GM12878 (cell line): Measurements from ENCODE around the gene POLDIP3. TPM values are rescaled to one million over a fixed set of nuclear protein-coding genes. Genes with fewer than 3 reads are reported as not detected.
"Not testable (repeated sequence)": the region's sequence is repeated elsewhere in the genome, so short reads cannot be mapped to it uniquely, and the experiment has no call there.

ENCODE experiments used
- ATAC-seq: fragments of 200-7000 bp; cut with Tn5 transposase; 3 replicates; pipeline ENCODE4 v1.9.1; 2020; ENCODE audit warnings: mild to moderate bottlenecking, moderate library complexity
- BruUV-seq: library from RNA; stranded (reverse); fragments of 400-500 nt; replicated peaks from 2 replicates; lab custom pipeline; 2021; lab: Mats Ljungman, UMichigan
- CTCF ChIA-PET: fragments of 300-600 bp; sonication (Branson Sonifier 250); formaldehyde crosslinking; extraction: SDS; loops from one replicate; lab custom pipeline; 2021; ENCODE audit warnings: inconsistent platforms; lab: Yijun Ruan, JAX
- POLR2A ChIA-PET: fragments of 350-600 bp; formaldehyde crosslinking; extraction: SDS; loops from one replicate; lab custom pipeline; 2021; ENCODE audit warnings: inconsistent platforms; lab: Charles Lee
- RAD21 ChIA-PET: fragments of 300-600 bp; sonication (Branson Sonifier 250); formaldehyde crosslinking; loops from one replicate; lab custom pipeline; 2023; ENCODE audit warnings: antibody characterized with exemption; ENCODE audit not compliant: unreplicated experiment; lab: Charles Lee
- SMC1A ChIA-PET: fragments of 300-600 bp; sonication (Branson Sonifier 250); formaldehyde crosslinking; loops from one replicate; lab custom pipeline; 2023; ENCODE audit not compliant: unreplicated experiment, uncharacterized antibody; lab: Charles Lee
- DNase-seq: peaks from one replicate; pipeline ENCODE4 v3.0.0-alpha.2; 2011; ENCODE audit warnings: low read depth, low spot score
- FAIRE-seq: peaks from 3 replicates; lab custom pipeline; 2011; peaks lifted over from hg19 to GRCh38; lab: Jason Lieb, UNC
- H2AFZ ChIP-seq: 2 replicates; pipeline ENCODE4 v1.6.0; 2011; ENCODE audit warnings: low read depth, low read length, control low read depth; ENCODE audit not compliant: control insufficient read depth
- H3K27ac ChIP-seq: 2 replicates; pipeline ENCODE4 v1.5.1; 2011; ENCODE audit warnings: control low read depth; ENCODE audit not compliant: control insufficient read depth, insufficient read depth
- H3K27me3 ChIP-seq, 2 experiments: replicated peaks in 1 of 2; 2 replicates each; pipeline versions ENCODE4 v1.6.0 to v1.6.1; 2011; ENCODE audit warnings: low read length in 1 of 2; ENCODE audit not compliant: control insufficient read depth in 2 of 2, insufficient read depth in 2 of 2
- H3K36me3 ChIP-seq, 2 experiments: 2 replicates each; pipeline ENCODE4 v1.5.1; 2011; ENCODE audit warnings: low read length in 1 of 2; ENCODE audit not compliant: control insufficient read depth in 2 of 2, insufficient read depth in 2 of 2
- H3K4me1 ChIP-seq: 2 replicates; pipeline ENCODE4 v1.6.1; 2011; ENCODE audit warnings: mild to moderate bottlenecking, low read length, moderate library complexity, mixed read lengths; ENCODE audit not compliant: control insufficient read depth, insufficient read depth
- H3K4me2 ChIP-seq: 2 replicates; pipeline ENCODE4 v1.6.0; 2011; ENCODE audit warnings: control low read depth; ENCODE audit not compliant: control insufficient read depth, insufficient read depth
- H3K4me3 ChIP-seq: fragments of 200-600 bp; sonication (generic); 2 replicates; pipeline ENCODE4 v1.5.1; 2016
- H3K79me2 ChIP-seq: 2 replicates; pipeline ENCODE4 v1.6.0; 2011; ENCODE audit warnings: low read length; ENCODE audit not compliant: control insufficient read depth, insufficient read depth
- H3K9ac ChIP-seq: 2 replicates; pipeline ENCODE4 v1.8.0; 2011; ENCODE audit warnings: low read length, control low read depth, mixed read lengths; ENCODE audit not compliant: control insufficient read depth, insufficient read depth
- H3K9me3 ChIP-seq: replicated peaks from 3 replicates; pipeline ENCODE4 v1.5.1; 2011; ENCODE audit warnings: mild to moderate bottlenecking, low read length; ENCODE audit not compliant: control insufficient read depth, insufficient read depth
- H4K20me1 ChIP-seq: 2 replicates; pipeline ENCODE4 v1.6.0; 2011; ENCODE audit not compliant: control insufficient read depth, insufficient read depth
- IKZF2 ChIP-seq, 2 experiments: fragments of 450-650 bp; IDR thresholded peaks; 2 replicates each; pipeline ENCODE4 v1.6.1; 2017; ENCODE audit warnings: mild to moderate bottlenecking in 2 of 2, moderate library complexity in 2 of 2
- MYC ChIP-seq: IDR thresholded peaks from 2 replicates; pipeline ENCODE4 v1.6.1; 2011; ENCODE audit warnings: mild to moderate bottlenecking, low read length, moderate library complexity, inconsistent platforms; ENCODE audit not compliant: insufficient read depth, insufficient replicate concordance, insufficient read length, severe bottlenecking
- POU2F2 ChIP-seq: IDR thresholded peaks from 3 replicates; pipeline ENCODE4 v1.6.1; 2011; ENCODE audit warnings: low read depth, mild to moderate bottlenecking, low read length, borderline replicate concordance
- SIX5 ChIP-seq: IDR thresholded peaks from 2 replicates; pipeline ENCODE4 v1.6.1; 2011; ENCODE audit warnings: mild to moderate bottlenecking, low read depth, low read length, moderate library complexity; ENCODE audit not compliant: severe bottlenecking
- ZNF622 ChIP-seq: fragments of 450-650 bp; IDR thresholded peaks from 2 replicates; pipeline ENCODE4 v1.6.1; 2017; ENCODE audit warnings: mild to moderate bottlenecking, inconsistent platforms
- WGBS: methylation state at CpG from one replicate; pipeline ENCODE4 v1.1.6; 2016; ENCODE audit warnings: low lambda C conversion rate; ENCODE audit not compliant: insufficient replicate concordance, insufficient coverage; ENCODE audit errors: missing lambda C conversion rate; 5-methylcytosine and 5-hydroxymethylcytosine counted together
- in situ Hi-C: fragments of 300-500 bp; cut with MboI; formaldehyde crosslinking; loops from 9 replicates; pipeline ENCODE4 v1.14.3; 2018; ENCODE audit warnings: mixed read lengths
- intact Hi-C: fragments of 100-400 bp; cut with micrococcal nuclease; formaldehyde crosslinking; loops from one replicate; pipeline ENCODE4 v1.14.2; 2022; ENCODE audit not compliant: unreplicated experiment
- polyA plus RNA-seq, 11 experiments: library from polyadenylated mRNA; depleted of rRNA in 4 of 11; unstranded in 6 of 11; stranded (reverse) in 5 of 11; fragments of >200 nt; fragmentation: Nextera tagmentation in 4 of 11; fragmentation: Illumina TruSeq in 1 of 11; extraction: Ambion mirVana in 4 of 11; extraction: Trizol in 1 of 11; gene quantifications; 1 replicate in 1 of 11; 2 replicates in 10 of 11; pipeline versions ENCODE4 v1.2.1 to v1.2.3, GENCODE V29; 2011 to 2016; ENCODE audit warnings: inconsistent platforms in 2 of 11, missing spikeins in 2 of 11, low read depth in 1 of 11
- total RNA-seq, 4 experiments: library from RNA; depleted of rRNA in 3 of 4; stranded (reverse); fragments of >200 nt in 3 of 4; fragmentation: Illumina TruSeq in 1 of 4; extraction: Trizol in 1 of 4; gene quantifications; 2 replicates each; pipeline versions ENCODE4 v1.2.1 to v1.2.3, GENCODE V29; 2013 to 2021

POLDIP3 gene
- total and polyA plus RNA-seq, 10 of the 15 experiments (the other 5 are each of a cell fraction or from before 2014, with no cell fraction given), result 14.8 to 60.2 (median 49.5) TPM

- peaks cover 12% of the 10 kb centered on the region for H3K4me1 ChIP-seq
- in situ Hi-C loops, H3K27ac ChIP-seq, ATAC-seq, H3K79me2 ChIP-seq, FAIRE-seq, CTCF ChIA-PET, intact Hi-C loops, DNase-seq, H3K9ac ChIP-seq, H3K27me3 ChIP-seq, RAD21 ChIA-PET, H3K4me3 ChIP-seq, POLR2A ChIA-PET, H4K20me1 ChIP-seq, BruUV-seq, H3K9me3 ChIP-seq, H2AFZ ChIP-seq, H3K36me3 ChIP-seq, H3K4me2 ChIP-seq: not testable (repeated sequence)
- 70% methylated on average over 3 of the region's 3 CpGs for WGBS
- SMC1A ChIA-PET, result interaction anchor here (0.6 kb wide), 1 partner anchor 21 kb away, joined by 3 read pairs; no protein-coding TSS in a partner anchor
These were observed 50.7 kb downstream of the POLDIP3 start for GRCh38 chr22:42563943-42564342.

GRCh38 chr22:42562684-42563083 is 52.0 kb downstream of the POLDIP3 start:
- peak overlapping the region; percentile 4; the same call in 1 of the 2 replicates for H3K9ac ChIP-seq
- no peak for FAIRE-seq
- peak overlapping the region; percentile 13 for H2AFZ ChIP-seq

More at GRCh38 chr22:42562684-42563083, 52.0 kb downstream of the POLDIP3 start:
- SMC1A ChIA-PET, result interaction anchor here (0.6 to 1.7 kb wide), 5 partner anchors 9 to 707 kb away, joined by 3 read pairs; partner anchors contain the start of gene SERHL2
- CTCF ChIA-PET, result interaction anchor here (0.6 to 1.1 kb wide), 2 partner anchors 29 to 33 kb away, joined by 3 read pairs; no protein-coding TSS in a partner anchor
- no peak for DNase-seq
- H3K4me2 ChIP-seq, result peak overlapping the region; percentile 4; the same call in 1 of the 2 replicates
- RAD21 ChIA-PET, result no interaction called here
- ATAC-seq, result no peak
- POLR2A ChIA-PET, result no interaction called here
- H3K27me3 ChIP-seq, result no peaks in the 10 kb centered on the region
- no peak overlapping the region for H3K4me3 ChIP-seq
- no peaks in the 10 kb centered on the region for H3K9me3 ChIP-seq
- BruUV-seq, result no TSS peak
- in situ Hi-C loops, result no loop called here
- intact Hi-C loops, result no loop called here
- no peak for TF ChIP-seq SIX5
- no peak for TF ChIP-seq POU2F2
- no peak for TF ChIP-seq ZNF622
- no peak for TF ChIP-seq MYC
- 0 out of 4 replicates have a peak, but pooled peaks of 1 of the 2 experiments have one; percentile 1 for TF ChIP-seq IKZF2 (IDR thresholded peaks at IDR 0.05)
- peaks cover 12% of the 10 kb centered on the region for H3K4me1 ChIP-seq
- H3K36me3 ChIP-seq, result no peaks in the 10 kb centered on the region
- H3K79me2 ChIP-seq, result no peaks in the 10 kb centered on the region
- 69% methylated on average over 2 of the region's 2 CpGs for WGBS
- H4K20me1 ChIP-seq, result no peaks in the 10 kb centered on the region
- peak overlapping the region; percentile 1; the same call in 1 of the 2 replicates for H3K27ac ChIP-seq
